ENCODE data around the gene CLK4. TPM values are rescaled to one million over a fixed set of nuclear protein-coding genes. Genes with fewer than 3 reads are reported as not detected.

The CLK4 gene
- total RNA-seq, 2 experiments from 2014 or later: 21.1 to 24.2 TPM

- Mint-ChIP-seq H3K27me3 (peaks cover 11% of the 10 kb centered on the region), H3K36me3 (ENCODE audit: low read depth) (no peaks in the 10 kb centered on the region), H3K4me1 (ENCODE audit: low read depth) (peaks cover 3% of the 10 kb centered on the region), H3K27ac (no peak overlapping the region), H3K4me3 (no peak overlapping the region), H3K9me3 (peaks cover 3% of the 10 kb centered on the region)
- CTCF ChIA-PET: no interaction called here
- POLR2A ChIA-PET: no interaction called here
- DNase-seq (no peak), ATAC-seq (no peak)
- intact Hi-C loops (cut with micrococcal nuclease): no loop called here
- no peak for TF ChIP-seq CTCF (IDR thresholded peaks at IDR 0.05)
Observed at GRCh38 chr5:178564811-178565550, 61.9 kb downstream of the CLK4 start.

GRCh38 chr5:178564397-178564796 lies 62.5 kb downstream of the CLK4 start:
- Mint-ChIP-seq H3K27me3 (peaks cover 11% of the 10 kb centered on the region), H3K4me1 (ENCODE audit: low read depth) (peaks cover 3% of the 10 kb centered on the region), H3K4me3 (no peak overlapping the region), H3K27ac (no peak overlapping the region), H3K36me3 (ENCODE audit: low read depth) (no peaks in the 10 kb centered on the region), H3K9me3 (peaks cover 3% of the 10 kb centered on the region)
- ATAC-seq (no peak), DNase-seq (no peak)
- no peak for TF ChIP-seq CTCF (IDR thresholded peaks at IDR 0.05)
- intact Hi-C loops (cut with micrococcal nuclease): no loop called here
- ChIA-PET CTCF (no interaction called here), POLR2A (no interaction called here)

GRCh38 chr5:178563621-178564020 lies 63.2 kb downstream of the CLK4 start:
- TF ChIP-seq CTCF (IDR thresholded peaks at IDR 0.05): no peak
- Mint-ChIP-seq H3K4me3 (no peak overlapping the region), H3K4me1 (ENCODE audit: low read depth) (peaks cover 3% of the 10 kb centered on the region), H3K9me3 (peaks cover 3% of the 10 kb centered on the region), H3K36me3 (ENCODE audit: low read depth) (no peaks in the 10 kb centered on the region), H3K27me3 (peaks cover 15% of the 10 kb centered on the region), H3K27ac (no peak overlapping the region)
- no peak for ATAC-seq
- no peak for DNase-seq
- ChIA-PET CTCF (no interaction called here), POLR2A (no interaction called here)
- intact Hi-C loops (cut with micrococcal nuclease): no loop called here

- ChIA-PET POLR2A (no interaction called here), CTCF (no interaction called here)
- Mint-ChIP-seq H3K36me3 (ENCODE audit: low read depth) (no peaks in the 10 kb centered on the region), H3K27ac (no peak overlapping the region), H3K9me3 (peaks cover 3% of the 10 kb centered on the region), H3K27me3 (peaks cover 15% of the 10 kb centered on the region), H3K4me3 (no peak overlapping the region), H3K4me1 (ENCODE audit: low read depth) (peaks cover 3% of the 10 kb centered on the region)
- no peak for TF ChIP-seq CTCF (IDR thresholded peaks at IDR 0.05)
- DNase-seq: no peak
- intact Hi-C loops (cut with micrococcal nuclease): no loop called here
- ATAC-seq: no peak
Observed at GRCh38 chr5:178561746-178562264, 65.0 kb downstream of the CLK4 start.

GRCh38 chr5:178560911-178561310 lies 65.9 kb downstream of the CLK4 start:
- Mint-ChIP-seq H3K36me3 (ENCODE audit: low read depth) (no peaks in the 10 kb centered on the region), H3K4me1 (ENCODE audit: low read depth) (peaks cover 3% of the 10 kb centered on the region), H3K4me3 (no peak overlapping the region), H3K27ac (no peak overlapping the region), H3K27me3 (peaks cover 15% of the 10 kb centered on the region), H3K9me3 (peaks cover 3% of the 10 kb centered on the region)
- no peak for TF ChIP-seq CTCF (IDR thresholded peaks at IDR 0.05)
- ChIA-PET CTCF (no interaction called here), POLR2A (no interaction called here)
- DNase-seq (no peak), ATAC-seq (no peak)
- intact Hi-C loops (cut with micrococcal nuclease): no loop called here

Measured in activated CD8-positive, alpha-beta T cell treated with anti-CD3 and anti-CD28 coated beads for 36 hours (primary cell).